Activated CD4-positive, CD25-positive, alpha-beta regulatory T cell treated with anti-CD3 and anti-CD28 coated beads, Interleukin-2, amount 50 U/mL, for 16 hours (primary cell): ENCODE results near the gene COL5A2.

Experiments
- DNase-seq: peaks from one replicate; pipeline ENCODE4 v3.0.0-alpha.2; 2020; ENCODE audit warnings: low read depth, low spot score

COL5A2 gene

DNA sequence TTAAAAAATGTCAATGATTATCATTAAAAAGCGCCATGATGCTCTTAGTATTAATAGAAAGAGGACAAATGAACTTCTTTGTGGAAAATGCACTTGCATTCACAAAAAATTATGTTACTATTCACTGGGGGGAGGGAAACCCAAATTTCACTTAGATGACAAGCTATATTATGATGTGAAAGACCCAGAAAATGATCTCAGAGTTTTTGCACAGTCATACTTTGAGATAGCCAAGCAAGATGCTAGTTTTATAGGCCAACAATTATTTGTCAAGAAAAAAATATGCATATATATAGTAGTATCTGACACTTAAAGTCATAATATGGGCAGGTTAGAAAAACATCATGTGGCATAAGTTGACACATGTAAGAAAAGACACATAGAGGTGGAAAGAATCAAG, 31.6 kb downstream of the COL5A2 start:
- DNase-seq: no peak

DNA sequence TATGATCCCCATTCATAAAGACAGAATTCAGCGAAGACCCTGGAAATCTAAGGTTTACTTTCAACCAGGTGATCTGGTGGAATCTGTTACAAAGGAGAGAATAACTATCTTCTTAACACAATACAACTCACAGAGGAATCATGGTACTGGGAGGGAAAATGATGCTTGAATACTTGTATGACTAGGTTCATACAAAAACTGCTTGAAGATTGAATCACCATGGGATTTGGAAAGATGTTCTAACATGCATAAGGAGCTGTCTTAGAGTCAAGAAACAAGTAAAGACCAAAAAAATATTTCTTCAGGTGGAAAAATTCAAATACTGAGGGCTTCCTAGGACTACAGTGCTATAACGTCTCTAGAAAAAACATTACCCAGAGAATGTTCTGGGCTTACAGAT, 32.2 kb downstream of the COL5A2 start:
- no peak for DNase-seq

- no peak for DNase-seq
Observed at GRCh38 chr2:189146553-189146952, 33.0 kb downstream of the COL5A2 start.

GRCh38 chr2:189144700-189145211, 34.8 kb downstream of the COL5A2 start:
- DNase-seq: no peak

GRCh38 chr2:189143925-189144324, 35.6 kb downstream of the COL5A2 start:
- DNase-seq: no peak

- DNase-seq: peak; percentile 18
Observed at GRCh38 chr2:189142893-189143759, 36.4 kb downstream of the COL5A2 start.

GRCh38 chr2:189138800-189139199, 40.8 kb downstream of the COL5A2 start:
- no peak for DNase-seq

GRCh38 chr2:189137519-189137918, 42.0 kb downstream of the COL5A2 start:
- no peak for DNase-seq

DNA sequence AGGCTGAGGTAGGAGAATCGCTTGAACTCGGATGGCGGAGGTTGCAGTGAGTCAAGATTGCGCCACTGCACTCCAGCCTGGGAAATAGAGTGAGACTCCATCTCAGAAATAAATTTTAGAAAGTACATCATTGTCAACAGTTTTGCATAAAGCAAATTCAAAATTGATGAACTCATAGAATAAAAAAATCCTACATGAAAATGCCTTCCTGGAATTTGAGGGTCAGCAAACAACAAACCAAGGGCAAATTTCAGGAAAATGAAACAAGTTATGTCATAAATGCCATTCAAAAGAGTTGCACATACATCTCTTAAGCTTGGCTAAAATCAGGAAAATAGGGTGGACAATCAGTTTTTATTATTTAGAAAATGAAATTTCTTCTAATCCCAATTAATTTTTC, 45.1 kb downstream of the COL5A2 start:
- DNase-seq: no peak

DNA sequence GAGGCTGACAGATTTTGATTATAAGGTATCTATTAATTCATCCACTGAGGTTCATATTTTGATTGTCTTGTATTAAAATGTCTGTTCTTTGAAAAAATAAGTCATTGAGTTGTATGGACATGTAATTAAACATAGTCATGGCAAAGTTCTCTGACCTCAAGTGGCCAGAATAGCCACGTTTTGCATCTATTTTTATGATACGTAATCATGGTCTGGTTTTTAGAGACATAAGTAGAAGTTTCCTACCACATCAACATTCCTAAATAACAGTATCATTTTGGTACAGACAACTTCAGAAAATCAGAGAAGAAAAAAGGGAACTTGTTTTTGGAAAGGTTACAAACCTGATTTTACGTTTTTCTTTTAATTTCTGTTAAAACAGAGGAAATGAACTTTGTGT, 47.6 kb downstream of the COL5A2 start:
- DNase-seq: no peak

- no peak for DNase-seq
Observed at GRCh38 chr2:189129971-189130370, 49.6 kb downstream of the COL5A2 start.

DNA sequence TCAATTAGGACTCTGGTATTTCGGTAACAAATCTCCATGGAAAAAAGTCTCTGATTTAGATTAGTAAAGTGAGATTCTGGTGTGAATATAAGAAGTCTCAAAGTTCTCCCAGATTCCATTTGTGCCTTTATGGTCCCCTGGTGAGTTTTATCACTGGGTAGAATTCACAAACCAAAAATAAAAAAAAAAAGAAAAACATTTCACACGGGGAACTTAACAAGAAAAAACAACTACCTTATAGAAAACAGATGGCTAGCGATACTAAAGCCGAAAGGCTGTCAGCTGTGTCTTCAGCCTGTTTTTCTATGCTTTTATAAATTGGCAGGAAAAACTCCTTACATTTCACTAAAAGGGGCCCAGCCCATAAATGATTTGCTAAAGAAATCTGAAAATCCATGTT, 50.6 kb downstream of the COL5A2 start:
- no peak for DNase-seq

DNA sequence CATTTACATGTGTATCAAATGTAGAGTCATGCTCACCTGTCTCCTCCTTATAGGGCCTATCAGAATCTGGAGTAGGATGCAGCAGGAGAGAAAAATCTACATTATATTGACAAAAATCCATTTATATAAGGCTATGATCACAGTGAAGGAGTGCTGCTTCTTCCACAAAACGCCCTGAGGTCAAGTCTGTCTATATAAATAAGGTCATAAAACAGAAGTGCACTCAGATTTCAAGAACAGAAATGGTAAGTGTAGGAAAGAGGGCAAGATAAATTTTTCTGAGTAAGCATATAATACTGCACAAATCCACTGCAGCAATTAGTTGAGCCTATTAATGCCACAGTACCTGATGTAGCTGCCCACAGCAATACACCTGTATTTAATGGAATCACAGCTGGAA, 51.8 kb downstream of the COL5A2 start:
- no peak for DNase-seq

GRCh38 chr2:189125195-189125594, 54.4 kb downstream of the COL5A2 start:
- no peak for DNase-seq

GRCh38 chr2:189124175-189124574, 55.4 kb downstream of the COL5A2 start:
- no peak for DNase-seq

DNA sequence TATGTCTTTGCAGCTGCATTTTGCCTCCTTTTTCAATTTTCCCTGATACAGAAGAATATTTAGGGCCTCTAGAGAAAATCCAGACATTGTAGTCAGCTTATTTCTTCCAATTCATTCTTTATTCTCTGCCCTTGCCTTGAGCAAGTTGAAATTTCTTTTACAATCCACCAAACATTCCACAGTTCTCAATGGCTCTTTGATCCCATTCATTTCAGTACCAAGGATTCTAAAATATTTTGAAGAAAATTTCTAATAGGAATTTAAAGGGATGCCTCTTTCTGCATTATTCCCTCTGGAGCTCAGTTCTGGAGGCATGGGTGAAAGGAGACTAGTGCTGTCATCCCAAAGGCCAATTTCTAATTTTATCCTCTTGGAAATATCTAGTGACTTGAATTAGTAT, 61.2 kb downstream of the COL5A2 start:
- DNase-seq: no peak

- DNase-seq: no peak
Observed at GRCh38 chr2:189116979-189117378, 62.6 kb downstream of the COL5A2 start.

DNA sequence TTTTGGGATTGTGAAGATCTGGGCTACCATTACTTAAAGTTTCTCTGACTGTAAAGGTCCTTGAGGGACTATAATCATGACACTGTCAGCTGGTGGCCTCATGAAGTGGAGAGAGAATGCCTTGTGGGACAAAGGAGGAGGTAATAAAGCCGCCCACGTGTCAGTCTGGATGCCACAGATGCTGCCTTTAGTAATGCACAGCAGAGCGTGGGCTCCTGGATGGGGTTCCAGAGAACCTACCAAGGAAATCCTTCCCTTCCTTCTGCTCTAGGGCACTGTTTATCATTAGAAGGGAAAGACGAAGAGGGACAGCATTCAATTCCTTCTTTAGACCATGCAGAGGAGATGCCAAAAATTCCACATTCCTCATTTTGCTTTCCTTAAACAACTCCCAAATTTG, 63.5 kb downstream of the COL5A2 start:
- no peak for DNase-seq

- DNase-seq: no peak
Observed at GRCh38 chr2:189115126-189115525, 64.4 kb downstream of the COL5A2 start.

DNA sequence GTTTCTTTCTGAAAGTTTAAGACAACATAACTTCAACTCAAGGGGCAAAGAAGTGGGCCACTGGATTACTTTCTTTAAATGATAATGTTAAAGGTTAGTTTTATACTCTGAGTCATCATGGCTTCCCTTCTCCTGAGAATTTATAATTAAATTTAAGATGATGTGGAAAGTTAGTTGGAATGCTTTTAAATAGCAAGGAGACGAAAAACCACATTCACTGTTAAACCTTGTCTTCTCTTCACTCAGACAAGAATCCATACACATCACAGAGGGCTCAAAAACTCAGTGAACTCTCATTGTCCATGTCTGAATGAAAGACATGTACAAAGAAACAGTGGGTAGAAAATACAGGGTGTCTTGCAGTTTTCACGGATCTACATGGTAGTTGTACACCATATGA, 65.6 kb downstream of the COL5A2 start:
- no peak for DNase-seq

DNA sequence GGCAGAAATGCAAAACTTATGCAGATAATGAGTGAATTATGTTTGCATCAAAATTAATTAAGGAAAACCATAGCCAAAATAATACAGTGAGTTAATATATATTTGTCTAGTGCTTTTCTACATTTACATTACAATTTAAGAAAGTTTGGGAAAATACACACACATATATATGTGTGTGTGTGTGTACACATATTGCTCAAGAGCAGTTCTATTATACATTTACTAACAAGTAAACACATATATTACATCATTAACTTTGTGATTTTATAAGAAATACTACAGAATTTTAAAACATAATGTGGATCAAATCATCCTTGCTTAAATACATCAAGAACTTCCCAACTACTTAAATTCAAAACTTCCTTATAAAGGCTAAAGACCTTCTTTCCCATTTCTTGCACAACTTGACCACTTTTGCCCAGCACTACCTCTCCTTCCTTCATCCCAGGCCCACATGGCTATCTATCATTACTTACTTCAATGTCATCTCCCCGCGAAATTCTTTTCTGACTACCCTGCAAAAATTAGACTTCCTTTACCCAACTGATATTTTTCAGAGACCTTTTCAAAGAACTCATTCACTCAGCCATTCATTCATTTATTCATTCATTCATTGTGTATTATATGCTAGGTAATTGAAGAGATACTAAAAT, 68.4 kb downstream of the COL5A2 start:
- DNase-seq: no peak

DNA sequence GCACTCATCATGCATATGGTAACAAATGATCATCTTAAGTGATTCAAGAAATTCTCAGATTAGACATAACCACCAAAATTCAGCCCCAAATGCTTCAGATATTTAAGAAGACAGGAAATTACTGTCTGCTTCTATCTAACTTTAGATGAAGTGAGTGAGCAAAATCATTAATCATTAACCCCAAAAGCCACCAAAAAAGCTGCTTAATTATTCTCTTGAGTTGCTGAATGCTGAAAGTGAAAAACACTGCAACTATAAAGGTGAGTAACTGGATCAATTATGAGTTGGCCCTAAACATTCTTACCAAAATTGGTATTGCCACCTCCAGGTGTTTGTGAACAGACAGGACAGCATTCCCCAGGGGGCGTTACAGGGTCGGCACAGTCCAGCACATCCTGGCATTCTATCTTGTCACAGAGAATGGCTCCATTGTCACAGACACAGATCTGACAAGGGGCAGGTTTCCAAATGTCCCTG, 69.6 kb downstream of the COL5A2 start:
- DNase-seq: no peak

GRCh38 chr2:189104934-189105333, 74.6 kb downstream of the COL5A2 start:
- DNase-seq: no peak
